Posterior cingulate gyrus (tissue), 11 donors: ENCODE results near the gene GKN1.
"Not testable (repeated sequence)": the region's sequence is repeated elsewhere in the genome, so short reads cannot be mapped to it uniquely, and the experiment has no call there.

Experiments used
- DNase-seq, 10 donors: peaks; one replicate each; pipeline versions ENCODE4 v3.0.0 to v3.0.0-alpha.2; 2020 to 2021; ENCODE audit warnings: mixed read lengths in 3 of 10
- intact Hi-C: fragments of 100-400 bp; cut with DNase I; formaldehyde crosslinking; loops from one replicate; pipeline ENCODE4 v1.15.1; 2023

Gene GKN1

DNA sequence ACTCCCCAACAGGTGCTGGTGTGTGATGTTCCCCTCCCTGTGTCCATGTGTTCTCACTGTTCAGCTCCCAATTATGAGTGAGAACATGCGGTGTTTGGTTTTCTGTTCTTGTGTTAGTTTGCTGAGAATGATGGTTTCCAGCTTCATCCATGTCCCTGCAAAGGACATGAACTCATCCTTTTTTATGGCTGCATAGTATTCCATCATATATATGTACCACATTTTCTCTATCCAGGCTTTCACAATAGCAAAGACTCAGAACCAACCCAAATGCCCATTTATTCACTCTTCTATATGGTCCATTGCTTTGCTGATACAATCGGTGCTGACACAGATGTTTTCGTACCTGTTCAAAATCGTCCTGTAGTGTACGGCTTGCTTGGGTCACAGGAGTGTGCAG, 19.0 kb upstream of the GKN1 start:
- DNase-seq, intact Hi-C loops: not testable (repeated sequence)

DNA sequence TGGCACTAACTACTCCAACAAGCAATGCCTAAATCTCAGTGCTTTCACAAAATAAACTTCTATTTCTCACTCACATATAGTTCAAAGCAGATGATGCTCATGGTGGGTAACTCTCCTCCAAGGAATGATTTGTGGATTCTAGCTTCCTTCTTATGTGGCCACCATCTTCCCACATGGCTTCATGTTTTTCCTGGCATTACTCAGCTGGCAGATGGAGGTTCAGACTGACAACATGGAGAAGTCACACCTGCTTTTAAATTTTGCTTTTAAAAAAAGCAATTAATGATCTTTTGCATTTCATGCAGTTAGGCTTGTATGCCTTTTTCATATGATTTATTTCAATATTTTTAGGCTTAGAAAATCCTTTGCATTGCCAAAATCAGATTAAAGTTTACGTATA, 15.4 kb upstream of the GKN1 start:
- no peak for DNase-seq
- intact Hi-C loops = no loop called here

DNA sequence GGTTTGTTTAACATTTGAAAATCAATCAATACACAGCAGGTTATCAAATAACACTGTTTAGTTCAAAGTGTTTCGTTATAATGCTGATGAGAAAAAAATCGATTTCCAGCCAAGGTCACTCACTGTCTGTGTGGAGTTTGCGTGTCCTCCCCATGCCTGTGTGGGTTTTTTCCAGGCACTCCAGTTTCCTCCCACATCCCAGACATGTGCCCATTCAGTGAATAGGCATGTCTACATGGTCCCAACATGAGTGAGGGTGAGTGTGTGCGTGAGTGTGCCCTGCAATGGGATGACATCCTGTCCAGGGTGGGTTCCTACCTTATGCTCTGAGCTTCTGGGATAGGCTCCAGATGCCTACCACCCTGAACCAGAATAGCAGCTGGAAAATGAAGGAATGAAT, 13.1 kb upstream of the GKN1 start:
- intact Hi-C loops = no loop called here
- no peak for DNase-seq

DNA sequence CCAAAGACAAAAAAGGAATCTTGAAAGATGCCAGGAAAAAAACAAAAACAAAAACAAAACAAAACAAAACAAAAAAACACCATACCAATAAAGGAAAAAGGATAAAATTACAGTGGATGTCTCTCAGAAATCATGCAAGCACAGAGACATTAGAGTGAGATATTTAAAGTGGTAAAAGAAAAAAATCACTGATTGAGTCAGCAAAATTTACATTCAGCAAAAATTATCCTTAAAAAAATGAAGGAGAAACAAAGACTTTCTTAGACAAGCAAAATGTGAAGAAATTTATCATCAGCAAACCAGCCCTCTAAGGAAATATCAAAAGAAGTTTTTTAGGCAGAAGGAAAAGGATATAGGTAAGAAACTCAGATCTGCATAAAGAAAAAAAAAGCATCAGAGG, 10.2 kb upstream of the GKN1 start:
- DNase-seq = no peak

DNA sequence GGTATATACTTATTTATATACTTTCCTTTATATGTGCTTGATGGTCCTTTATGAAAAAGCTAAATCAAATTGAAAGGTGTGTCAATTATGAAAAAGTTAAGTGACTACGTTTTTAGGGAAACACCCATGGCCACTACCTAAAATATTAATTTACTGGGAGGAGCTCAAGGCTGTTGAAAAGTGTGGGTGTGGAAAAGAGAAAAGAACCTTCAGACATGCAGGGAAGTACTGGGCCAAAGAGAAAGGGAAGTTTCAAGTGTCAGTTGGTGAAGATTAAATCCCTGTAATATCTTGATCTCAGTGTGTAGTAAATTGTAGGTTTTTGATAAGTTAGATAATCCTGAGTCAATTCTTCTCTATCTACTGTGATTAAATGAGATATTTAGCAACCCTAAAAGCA, 6.2 kb upstream of the GKN1 start:
- intact Hi-C loops = no loop called here
- no peak for DNase-seq

More for the DNA sequence above, 10.2 kb upstream of the GKN1 start:
- intact Hi-C loops = no loop called here

DNA sequence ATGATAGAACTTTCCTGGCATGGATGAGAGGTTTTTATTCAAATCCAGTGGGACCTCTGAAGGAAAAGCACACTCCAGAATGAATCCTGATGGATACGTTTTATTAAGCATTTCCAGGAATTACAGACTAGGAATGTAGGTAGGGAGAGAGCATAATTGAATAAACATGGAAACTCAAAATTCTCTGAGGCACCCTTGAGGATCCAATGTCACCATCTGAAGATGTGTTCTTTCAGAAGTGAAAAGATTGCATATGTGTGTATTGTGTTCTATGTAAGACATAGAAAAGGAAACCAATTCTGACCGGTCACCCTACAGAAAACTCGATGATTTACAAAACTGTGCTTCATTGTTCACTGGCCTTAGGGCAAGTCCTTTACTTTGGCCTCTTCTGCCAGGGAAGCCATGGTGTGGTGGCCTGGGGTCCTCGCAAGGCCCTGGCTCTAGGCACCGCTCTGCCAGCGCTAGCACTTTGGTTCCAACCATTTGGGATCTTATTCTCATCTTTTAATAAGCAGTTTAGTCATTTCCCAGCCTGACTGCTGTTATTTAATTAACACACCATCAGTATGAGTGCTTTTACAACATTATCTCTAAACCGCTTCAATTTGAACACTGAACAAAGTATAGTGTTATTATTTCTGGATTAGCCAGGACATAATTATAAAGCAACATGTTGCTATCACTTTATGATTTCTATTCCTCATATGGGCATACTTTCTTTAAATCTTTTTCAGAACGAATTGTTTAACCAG, 4.5 kb upstream of the GKN1 start:
- DNase-seq = no peak
- intact Hi-C loops = no loop called here

DNA sequence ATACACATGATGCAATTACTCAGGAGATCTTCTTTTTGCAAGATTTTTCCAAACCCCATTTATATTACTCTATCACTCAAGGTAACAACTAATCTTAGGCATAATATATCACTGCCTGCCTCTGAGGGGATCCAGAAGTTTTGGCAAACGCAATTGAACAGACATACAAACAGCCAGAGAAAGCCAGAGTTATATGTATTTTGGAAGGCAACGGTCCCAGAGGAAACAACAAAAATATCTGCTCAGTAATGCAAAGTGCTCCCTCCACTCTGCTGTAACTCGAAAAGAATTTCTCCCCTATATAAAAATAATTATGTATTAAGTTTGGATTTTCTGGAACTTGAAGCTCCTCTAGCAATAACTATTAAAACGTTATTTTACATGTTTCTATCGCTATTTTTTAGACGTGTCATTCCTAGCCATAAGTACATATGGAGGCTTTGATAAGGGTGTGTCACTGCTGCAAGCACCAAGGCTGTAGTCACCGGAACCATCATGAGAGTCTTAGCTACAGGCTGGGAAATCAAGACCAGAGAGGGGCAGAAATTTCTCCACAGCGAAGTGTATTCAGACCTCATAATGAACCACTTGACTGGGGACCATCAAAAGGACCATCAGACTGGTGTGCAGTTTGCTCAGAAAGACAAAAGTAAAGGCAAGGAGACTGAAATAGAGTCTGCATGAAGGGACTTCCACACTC, 3.7 kb upstream of the GKN1 start:
- no peak for DNase-seq
- intact Hi-C loops = no loop called here

DNA sequence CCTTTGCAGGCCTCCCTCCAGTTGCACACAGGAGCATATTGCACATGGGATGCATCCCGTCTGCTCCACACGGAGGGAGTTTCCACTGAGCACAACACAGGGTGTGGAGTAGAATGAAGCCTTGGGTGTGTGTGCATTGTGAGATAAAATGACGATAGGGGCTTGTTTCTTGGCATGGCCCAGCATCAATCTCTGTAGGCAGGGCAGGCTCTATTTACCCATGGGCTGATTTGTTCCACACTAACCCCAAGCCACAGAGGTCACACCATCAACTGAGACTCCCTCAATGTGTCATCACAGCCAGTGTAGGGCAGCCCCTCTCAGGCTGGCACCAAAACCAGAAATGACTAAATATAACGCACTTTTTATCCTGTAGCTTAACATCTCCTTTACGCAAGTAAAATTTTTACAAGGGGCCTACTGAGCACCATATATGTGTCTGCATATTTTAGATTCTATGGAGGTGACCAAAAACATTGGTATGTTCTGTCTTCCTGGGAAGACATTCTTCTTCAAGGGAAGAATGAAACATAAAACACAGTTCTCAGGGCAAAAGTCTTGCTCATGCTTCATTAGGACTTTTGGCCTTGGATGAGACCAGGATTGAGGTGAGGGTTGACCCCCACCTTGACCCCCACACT, 2.7 kb upstream of the GKN1 start:
- DNase-seq = no peak
- intact Hi-C loops = no loop called here

DNA sequence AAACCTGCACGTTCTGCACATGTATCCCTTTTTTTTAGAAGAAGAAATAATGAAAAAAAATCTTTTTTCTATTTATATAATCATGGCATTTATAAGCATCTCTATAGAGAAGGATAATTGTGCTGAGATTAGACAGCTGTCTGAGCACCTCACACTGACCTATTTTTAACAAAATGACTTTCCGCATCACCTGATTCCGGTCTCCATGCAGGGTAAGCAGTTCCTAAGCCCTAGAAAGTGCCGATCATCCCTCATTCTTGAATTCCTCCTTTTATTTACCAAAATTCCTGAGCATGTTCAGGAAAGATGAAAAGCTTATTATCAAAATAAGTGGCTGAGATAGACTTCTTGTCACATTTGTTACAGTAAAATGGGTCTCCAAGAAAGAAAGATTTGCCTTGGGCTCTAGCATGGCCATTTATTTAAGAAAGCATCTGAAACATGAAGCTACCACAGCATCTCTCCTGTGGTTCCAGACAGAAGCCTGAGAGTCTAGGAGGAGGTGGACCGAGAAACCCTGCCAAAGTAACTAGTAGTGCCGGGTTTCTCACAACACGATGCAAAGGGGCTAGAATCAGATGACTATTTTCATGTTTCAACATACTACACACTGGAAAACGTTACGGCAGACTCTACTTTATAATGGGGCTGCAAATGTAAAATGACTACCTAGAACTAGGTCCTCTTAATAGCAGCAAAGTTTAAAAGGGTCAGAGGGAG, 670 bp downstream of the GKN1 start:
- no peak for DNase-seq
- intact Hi-C loops = no loop called here

DNA sequence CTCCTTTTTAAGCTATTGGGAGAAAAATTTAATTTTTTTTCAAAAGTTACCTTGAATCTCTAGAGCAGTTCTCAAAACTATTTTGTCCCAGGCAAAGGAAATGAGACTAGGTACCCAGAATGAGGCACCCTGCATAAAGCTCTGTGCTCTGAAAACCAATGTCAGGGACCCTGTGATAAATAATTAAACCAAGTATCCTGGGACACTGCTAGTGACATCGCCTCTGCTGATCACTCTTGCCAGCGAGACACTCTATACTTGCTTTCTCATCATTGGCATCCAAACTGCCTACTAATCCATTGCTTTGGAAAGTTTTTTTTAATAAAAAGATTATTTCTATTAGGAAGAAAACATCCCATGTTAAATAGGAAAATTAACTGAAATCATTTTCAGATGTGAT, 1.4 kb downstream of the GKN1 start:
- DNase-seq = no peak
- intact Hi-C loops = no loop called here

DNA sequence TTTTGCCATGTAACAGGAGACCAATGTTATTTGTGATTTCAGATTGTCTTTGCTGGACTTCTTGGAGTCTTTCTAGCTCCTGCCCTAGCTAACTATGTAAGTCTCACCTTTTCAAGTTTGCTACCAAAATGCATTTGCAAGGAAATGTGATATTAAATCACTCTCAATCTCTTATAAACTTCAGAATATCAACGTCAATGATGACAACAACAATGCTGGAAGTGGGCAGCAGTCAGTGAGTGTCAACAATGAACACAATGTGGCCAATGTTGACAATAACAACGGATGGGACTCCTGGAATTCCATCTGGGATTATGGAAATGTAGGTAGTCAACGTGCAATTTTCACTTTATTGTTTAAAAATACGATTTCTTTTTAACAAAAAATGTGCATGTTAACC, 3.0 kb downstream of the GKN1 start:
- no peak for DNase-seq
- intact Hi-C loops = no loop called here

DNA sequence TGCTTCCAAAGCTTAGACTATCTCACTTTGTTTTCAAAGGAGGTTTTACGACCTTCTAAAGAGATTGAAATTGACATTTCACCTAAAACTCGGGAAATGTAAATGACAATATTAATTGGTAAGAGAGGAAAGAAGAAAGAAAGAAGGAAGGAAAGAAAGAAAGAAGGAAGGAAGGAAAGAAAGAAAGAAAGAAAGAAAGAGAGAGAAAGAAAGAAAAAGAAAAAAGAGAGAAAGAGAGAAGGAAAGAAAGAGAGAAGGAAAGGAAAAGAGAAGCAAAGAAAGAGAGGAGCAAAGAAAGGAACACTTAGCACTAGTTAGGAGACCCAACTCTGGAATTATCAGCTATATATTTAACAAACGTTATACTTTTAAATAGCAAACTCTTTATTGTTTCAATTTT, 3.7 kb downstream of the GKN1 start:
- DNase-seq = no peak
- intact Hi-C loops = no loop called here

DNA sequence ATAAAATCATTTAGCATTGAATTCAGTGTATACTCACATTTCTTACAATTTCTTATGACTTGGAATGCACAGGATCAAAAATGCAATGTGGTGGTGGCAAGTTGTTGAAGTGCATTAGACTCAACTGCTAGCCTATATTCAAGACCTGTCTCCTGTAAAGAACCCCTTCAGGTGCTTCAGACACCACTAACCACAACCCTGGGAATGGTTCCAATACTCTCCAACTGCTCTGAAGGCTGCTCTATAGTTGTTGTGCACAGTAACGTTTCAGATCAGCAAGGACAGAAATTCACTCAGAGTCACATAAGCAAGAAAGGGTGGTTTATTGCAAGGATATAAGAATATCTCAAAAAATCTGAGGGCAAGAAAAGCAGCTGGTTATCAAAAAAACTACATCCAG, 6.5 kb downstream of the GKN1 start:
- DNase-seq = no peak
- intact Hi-C loops = no loop called here

DNA sequence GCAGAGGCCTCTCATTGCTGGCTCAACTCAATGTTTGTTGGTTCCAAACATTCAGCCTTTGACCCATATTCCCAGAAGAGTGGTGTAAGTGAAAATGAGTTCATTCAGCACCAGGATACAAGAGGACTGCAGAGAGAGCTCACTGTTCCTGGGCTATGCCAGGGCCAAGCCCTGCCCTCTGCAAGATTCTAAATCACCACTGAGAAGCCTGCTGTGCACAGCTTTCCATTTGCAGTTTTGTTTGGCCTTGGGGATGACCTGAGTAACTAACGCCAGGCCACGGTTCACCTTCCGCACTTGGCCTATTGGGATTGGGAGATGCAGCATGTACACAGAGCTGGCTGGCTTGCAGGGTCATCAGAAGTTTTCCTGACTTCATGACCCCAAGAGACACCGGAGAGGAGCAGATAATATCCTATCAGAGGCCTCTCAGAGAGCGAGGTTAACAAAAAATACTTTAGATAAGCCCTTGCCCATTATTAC, 12.6 kb downstream of the GKN1 start:
- peak in 3 of 10 donors; percentile 17 to 77 (median 67) for DNase-seq
- intact Hi-C loops = no loop called here

DNA sequence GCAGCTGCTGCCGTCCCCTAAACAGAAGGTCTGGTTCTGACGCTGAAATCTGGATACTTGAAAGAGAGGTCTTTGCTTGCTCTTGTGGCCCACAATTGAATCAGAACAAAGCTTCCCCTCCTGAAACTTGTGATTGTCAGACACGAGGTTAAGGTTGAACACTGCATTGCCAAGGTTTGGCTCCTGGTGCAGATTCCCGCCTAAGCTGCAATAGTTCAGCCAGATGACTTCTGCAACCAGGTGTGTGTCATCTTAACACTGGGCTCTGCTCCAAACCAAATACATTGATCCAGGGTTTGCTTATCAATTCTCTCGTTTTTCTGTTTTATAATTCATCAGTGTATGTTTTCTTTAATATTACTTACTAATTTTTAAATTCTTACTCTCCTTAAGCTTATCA, 14.6 kb downstream of the GKN1 start:
- intact Hi-C loops = no loop called here
- no peak for DNase-seq

DNA sequence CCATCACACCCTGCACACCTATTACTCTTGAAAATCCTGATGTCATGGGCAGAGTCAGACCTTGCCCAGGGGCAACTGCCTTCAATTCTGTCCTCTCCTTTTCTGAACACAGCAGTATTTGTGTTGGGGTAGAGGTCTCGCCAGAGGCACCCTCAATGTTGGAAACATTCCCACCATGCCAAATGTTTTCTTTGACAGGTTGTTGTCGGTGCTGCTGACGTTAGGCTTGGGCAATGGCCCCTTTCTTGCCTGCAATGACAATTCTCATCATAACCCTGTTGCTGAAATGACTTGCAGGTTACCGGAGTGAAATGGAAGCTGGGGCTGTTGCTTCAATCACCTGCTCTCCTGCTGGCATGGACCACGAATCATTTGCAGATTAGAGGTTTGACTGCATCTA, 17.9 kb downstream of the GKN1 start:
- DNase-seq = no peak
- intact Hi-C loops = no loop called here

DNA sequence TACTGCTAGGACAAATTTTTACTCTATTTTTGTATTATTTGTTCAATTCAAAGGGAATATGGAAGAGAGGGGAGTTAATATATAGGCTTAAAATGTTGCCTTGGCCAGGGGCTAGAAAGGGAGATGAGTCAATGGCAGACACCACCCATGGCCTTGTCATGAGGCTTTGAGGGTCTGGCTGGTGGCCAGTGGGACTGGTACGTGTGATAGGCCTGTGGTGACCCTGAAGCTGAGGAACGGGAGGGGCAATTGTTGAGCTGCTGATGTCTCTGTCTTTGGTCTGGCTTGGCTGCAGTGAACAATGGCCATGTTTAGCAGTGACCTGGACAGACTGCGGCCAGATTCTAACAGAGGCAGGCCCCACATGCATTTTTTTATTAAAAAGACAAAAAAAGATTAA, 18.5 kb downstream of the GKN1 start:
- intact Hi-C loops = no loop called here
- no peak for DNase-seq

DNA sequence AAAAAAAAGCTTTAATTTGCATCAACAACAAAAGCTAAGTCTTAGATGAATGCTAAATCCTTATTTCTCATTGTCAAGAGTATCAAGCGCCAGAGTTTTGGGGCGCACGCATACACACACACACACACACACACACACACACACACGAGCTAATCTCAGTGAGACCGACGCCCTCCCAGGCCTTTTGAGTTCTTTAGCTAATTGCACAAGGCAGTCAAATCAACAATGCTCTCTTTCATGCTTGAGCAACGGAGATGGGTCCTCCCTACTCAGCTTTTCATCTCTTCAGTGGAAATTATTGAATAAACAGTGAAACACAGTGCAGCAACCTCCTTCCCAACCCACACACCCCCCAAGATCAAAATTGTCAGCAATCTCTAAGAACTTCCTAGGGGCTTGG, 19.2 kb downstream of the GKN1 start:
- intact Hi-C loops = no loop called here
- no peak for DNase-seq

DNA sequence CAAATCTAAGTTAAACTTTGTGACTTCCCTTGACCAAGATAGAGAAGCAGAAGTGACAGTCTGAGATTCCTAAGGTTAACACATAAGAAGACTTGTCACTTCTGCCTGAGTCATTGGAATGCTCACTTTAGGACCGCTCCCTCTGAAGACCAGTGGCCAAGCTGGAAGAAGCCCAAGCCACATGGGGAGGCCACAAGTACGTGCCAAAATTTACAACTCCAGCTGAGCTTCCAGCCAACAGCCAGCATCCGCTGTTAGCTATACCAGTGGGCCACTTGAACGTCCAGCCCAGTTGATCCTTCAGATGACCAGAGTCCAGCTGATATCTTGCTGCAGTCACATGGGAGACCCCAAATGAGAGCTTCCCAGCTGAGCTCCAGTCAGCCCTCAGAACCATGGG, 20.4 kb downstream of the GKN1 start:
- intact Hi-C loops = no loop called here
- no peak for DNase-seq

DNA sequence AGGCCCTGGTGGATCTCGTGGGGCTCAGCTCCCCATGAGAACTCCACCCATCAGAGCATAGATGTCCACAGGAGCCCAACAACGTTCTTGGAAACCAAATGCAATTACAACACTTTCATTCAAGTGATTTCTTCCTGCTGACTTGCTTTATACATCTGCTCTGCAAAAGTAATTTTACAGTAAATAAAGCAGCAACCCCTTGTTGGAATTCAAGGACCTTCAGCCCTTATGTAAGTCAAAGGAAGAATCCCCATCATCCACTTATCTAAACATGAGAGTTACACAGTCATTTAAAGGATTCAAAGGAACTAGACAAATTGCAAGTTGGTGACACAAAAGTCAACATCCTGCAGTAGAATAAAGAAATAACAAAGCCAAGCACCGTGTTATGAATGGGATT, 21.5 kb downstream of the GKN1 start:
- no peak for DNase-seq
- intact Hi-C loops = no loop called here

DNA sequence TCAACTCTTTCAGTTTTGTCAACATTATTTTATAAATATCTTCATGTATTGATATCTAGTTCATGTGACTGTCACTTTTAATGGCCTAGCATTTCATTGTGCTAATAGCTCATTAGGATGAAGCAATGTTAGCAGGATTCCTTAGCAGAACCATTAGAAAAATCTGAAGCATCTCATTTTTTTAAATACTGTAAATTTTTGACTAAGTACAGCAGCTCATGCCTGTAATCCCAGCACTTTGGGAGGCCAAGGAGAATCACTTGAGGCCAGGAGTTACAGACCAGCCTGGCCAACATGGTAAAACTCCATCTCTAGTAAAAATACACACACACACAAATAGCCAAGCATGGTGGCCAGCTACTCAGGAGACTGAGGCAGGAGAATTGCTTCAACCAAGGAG, 23.0 kb downstream of the GKN1 start:
- intact Hi-C loops = no loop called here
- no peak for DNase-seq
